Loucy (cell line): Measurements from ENCODE around the gene MAPK14.

ENCODE experiments used
- CTCF ChIP-seq: fragments of 200-600 bp; sonication (generic); conservative IDR thresholded peaks from 2 replicates; pipeline ENCODE4 v1.5.1; 2014; ENCODE audit warnings: mild to moderate bottlenecking, antibody characterized with exemption, low read length
- EZH2phosphoT487 ChIP-seq: fragments of 200-600 bp; IDR thresholded peaks from 2 replicates; pipeline ENCODE4 v1.6.1; 2018; ENCODE audit warnings: antibody characterized with exemption, mild to moderate bottlenecking, moderate library complexity, borderline replicate concordance

GRCh38 chr6:36029464-36029863, 1.9 kb downstream of the MAPK14 start:
- TF ChIP-seq CTCF (no peak), EZH2phosphoT487 (no peak)
